ENCODE data around the gene KDM4B. TPM values are rescaled to one million over a fixed set of nuclear protein-coding genes. Genes with fewer than 3 reads are reported as not detected.

KDM4B gene
- total RNA-seq, 4 donors from 2014 or later = 28.7 to 75.1 (median 46.1) TPM

DNA sequence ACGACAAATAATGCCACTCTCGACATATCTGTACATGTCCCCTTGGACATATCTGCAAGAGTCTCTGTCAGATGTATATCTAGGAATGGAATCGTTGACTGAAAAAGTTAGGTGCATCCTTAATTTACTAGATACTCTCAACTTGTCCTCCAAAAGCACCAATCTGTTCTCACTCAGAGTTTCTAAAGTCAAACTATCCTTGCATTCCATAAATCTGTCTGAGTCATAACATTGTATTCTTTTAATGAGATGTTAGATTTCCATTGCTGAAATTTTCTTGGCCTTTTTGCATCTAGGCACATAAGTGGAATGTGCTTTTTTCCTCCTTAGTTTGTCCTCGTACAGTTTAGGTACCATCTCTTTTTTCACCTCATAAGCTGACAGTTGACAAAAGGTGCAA lies 231.9 kb downstream of the KDM4B start:
- Histone ChIP-seq H3K4me1 (no peaks in the 10 kb centered on the region), H3K27ac (no peak overlapping the region), H3K27me3 (no peaks in the 10 kb centered on the region), H3K36me3 (no peaks in the 10 kb centered on the region), H3K9me3 (peaks cover 0 to 8% (median 0%) of the 10 kb centered on the region in 4 donors), H3K4me3 (no peak overlapping the region)
- DNase-seq = no peak
- TF ChIP-seq POLR2A (IDR thresholded peaks at IDR 0.05) = no peak
- TF ChIP-seq, protein P1, sequence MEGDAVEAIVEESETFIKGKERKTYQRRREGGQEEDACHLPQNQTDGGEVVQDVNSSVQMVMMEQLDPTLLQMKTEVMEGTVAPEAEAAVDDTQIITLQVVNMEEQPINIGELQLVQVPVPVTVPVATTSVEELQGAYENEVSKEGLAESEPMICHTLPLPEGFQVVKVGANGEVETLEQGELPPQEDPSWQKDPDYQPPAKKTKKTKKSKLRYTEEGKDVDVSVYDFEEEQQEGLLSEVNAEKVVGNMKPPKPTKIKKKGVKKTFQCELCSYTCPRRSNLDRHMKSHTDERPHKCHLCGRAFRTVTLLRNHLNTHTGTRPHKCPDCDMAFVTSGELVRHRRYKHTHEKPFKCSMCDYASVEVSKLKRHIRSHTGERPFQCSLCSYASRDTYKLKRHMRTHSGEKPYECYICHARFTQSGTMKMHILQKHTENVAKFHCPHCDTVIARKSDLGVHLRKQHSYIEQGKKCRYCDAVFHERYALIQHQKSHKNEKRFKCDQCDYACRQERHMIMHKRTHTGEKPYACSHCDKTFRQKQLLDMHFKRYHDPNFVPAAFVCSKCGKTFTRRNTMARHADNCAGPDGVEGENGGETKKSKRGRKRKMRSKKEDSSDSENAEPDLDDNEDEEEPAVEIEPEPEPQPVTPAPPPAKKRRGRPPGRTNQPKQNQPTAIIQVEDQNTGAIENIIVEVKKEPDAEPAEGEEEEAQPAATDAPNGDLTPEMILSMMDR (IDR thresholded peaks at IDR 0.05) = no peak

DNA sequence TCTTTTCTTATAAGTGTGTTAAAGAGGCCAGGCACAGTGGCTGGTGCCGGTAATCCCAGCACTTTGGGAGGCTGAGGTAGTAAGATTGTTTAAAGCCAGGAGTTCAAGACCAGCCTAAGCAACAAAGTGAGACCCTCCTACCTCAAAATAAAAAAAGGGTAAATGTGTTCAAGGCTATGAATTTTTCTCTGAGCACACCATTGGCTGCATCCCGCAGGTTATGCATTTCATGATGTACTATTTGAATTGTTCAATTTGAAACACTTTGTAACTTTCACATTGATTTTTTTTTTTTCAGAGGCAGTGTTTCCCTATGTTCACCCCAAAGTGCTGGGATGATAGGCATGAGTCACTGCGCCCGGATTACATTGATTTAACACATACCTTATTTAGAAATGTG lies 233.6 kb downstream of the KDM4B start:
- no peak for DNase-seq
- no peaks in the 10 kb centered on the region for H3K4me1 ChIP-seq
- no peaks in the 10 kb centered on the region for H3K36me3 ChIP-seq
- no peaks in the 10 kb centered on the region for H3K27me3 ChIP-seq
- TF ChIP-seq, protein P1 (IDR thresholded peaks at IDR 0.05) = no peak
- no peak for TF ChIP-seq POLR2A (IDR thresholded peaks at IDR 0.05)
- H3K4me3 ChIP-seq = no peak overlapping the region
- H3K27ac ChIP-seq = no peak overlapping the region
- H3K9me3 ChIP-seq = peaks cover 0 to 8% (median 0%) of the 10 kb centered on the region in 4 donors

Small RNAs within 50 kb of the gene (small RNA-seq; reads per million reads assigned to genes)
- 0 reads per million in 2 donors for gene MIR4747

Other genes with a start within 250 kb of the KDM4B start
- gene DPP9, start 245.3 kb upstream of the KDM4B start, total RNA-seq = 100 to 1,000 TPM; 102 to 279 (median 168) TPM
- gene FEM1A, start 177.4 kb upstream of the KDM4B start, total RNA-seq = 10 to 100 TPM; 12.8 to 14.9 (median 14.0) TPM
- gene TICAM1, start 137.4 kb upstream of the KDM4B start, total RNA-seq = 10 to 100 TPM; 14.0 to 45.8 (median 28.8) TPM
- gene PLIN3, start 101.4 kb upstream of the KDM4B start, total RNA-seq = 100 to 1,000 TPM in 3 of 4 donors, 10 to 100 TPM in 1; 22.3 to 150 (median 108) TPM
- gene ARRDC5, start 66.2 kb upstream of the KDM4B start, total RNA-seq = 1 to 10 TPM in 2 of 4 donors, under 1 TPM in 1, not detected in 1; 0.76 to 8.3 (median 3.1) TPM
- gene UHRF1, start 59.6 kb upstream of the KDM4B start, total RNA-seq = 10 to 100 TPM in 1 of 4 donors, 1 to 10 TPM in 3; 6.7 to 35.5 (median 8.0) TPM

Measured in Peyer's patch (tissue), 4 donors.